ENCODE data around the gene YWHAB. TPM values are rescaled to one million over a fixed set of nuclear protein-coding genes. Genes with fewer than 3 reads are reported as not detected.
"Not testable (repeated sequence)": the region's sequence is repeated elsewhere in the genome, so short reads cannot be mapped to it uniquely, and the experiment has no call there.

YWHAB gene
- total RNA-seq, 1 experiment from 2014 or later, result 95.5 TPM

DNA sequence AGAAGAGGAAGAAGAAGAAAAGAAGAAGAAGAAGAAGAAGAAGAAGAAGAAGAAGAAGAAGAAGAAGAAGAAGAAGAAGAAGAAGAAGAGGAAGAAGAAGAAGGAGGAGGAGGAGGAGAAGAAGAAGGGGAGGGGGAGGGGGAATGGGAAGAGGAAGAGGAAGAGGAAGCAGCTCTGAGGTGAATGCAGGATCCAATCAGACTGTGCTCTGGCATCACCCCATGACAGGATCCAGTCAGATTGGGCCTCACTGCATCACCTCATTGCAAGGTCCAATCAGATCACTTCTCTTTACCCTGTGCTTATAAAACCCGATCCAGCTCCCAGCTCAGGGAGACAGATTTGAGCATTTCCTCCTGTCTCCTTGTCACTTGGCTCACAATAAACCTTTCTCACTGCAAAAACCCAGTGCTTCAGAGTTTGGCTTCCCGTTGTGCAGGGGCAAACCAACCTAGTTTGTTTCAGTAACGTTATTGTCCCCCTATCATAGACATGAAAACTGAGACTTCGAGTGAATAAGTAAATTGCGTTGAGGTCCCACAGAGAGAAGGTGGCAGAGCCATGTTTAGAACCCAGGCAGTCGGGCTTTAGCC, 28.6 kb upstream of the YWHAB start:
- Histone ChIP-seq H3K4me1 (replicated peaks) (peaks cover 7% of the 10 kb centered on the region), H3K4me3 (no peak overlapping the region), H3K27me3 (replicated peaks) (peaks cover 6% of the 10 kb centered on the region; the same call in 1 of the 2 replicates), H3K27ac (no peak overlapping the region), H3K9me3 (replicated peaks) (no peaks in the 10 kb centered on the region), H3K36me3 (no peaks in the 10 kb centered on the region)
- DNase-seq (ENCODE audit: low read depth in 1 of 2, low spot score in 2 of 2), result no peak

DNA sequence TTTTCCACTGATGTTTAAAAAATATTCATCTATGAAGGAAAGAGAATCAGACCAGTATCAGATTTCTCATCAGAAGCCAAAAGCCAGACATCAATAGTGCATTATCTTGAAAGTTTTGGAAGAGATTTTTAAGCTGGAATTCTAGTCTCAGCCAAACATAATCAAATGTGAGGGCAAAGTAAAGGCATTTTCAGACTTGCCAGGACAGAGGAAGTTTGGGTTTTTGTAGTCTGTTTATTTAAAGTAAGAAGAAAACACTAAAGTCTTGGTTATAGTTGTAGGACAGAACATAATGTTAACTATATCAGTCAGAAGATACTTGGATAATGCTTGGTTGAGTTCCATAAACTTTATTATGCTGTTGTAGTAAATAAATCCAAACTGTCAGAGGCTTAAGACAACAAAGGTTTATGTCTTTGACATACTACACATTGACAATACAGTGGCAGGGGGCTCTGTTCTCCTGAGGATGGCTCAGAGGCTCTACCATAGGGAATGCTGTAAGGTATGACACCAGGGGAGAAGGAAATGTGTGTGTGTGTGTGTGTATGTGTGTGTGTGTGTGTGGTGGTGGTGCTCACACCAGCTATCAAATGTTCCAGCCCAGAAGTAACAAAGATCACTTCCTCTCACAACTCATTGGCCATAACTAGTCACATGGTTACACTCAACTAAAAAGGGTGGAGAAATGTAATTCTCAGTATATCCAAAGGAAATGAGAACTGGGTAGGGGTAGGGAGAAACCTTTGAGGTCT, 26.7 kb upstream of the YWHAB start:
- H3K36me3 ChIP-seq, result no peaks in the 10 kb centered on the region
- no peak overlapping the region for H3K4me3 ChIP-seq
- DNase-seq (ENCODE audit: low read depth in 1 of 2, low spot score in 2 of 2), result no peak
- no peak overlapping the region for H3K27ac ChIP-seq
- H3K9me3 ChIP-seq (replicated peaks), result no peaks in the 10 kb centered on the region
- peaks cover 3% of the 10 kb centered on the region; the same call in 1 of the 2 replicates for H3K27me3 ChIP-seq (replicated peaks)
- peaks cover 11% of the 10 kb centered on the region for H3K4me1 ChIP-seq (replicated peaks)

DNA sequence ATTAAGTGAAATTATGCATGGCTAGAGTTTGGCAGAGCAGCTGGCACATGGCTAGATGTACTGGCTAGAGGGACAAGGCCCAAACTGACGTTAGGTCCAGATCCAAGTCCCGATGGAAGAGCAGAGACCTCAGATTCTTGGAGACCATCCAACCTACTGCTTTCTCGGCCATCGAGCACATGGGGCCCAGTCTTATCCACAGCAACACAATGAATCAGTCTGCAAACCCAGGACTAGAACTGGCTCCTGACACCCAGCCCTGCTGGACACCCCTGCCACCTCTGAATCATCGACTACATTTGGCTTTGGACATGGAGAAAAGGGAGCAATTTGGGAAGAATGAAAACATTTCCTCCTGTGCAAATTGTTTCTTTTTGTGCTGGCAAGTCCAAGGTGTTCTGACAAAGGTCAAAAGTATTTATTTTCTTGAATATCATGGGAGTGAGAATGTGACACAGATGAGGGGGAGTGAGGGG, 23.9 kb upstream of the YWHAB start:
- Histone ChIP-seq H3K4me1 (replicated peaks) (peaks cover 11% of the 10 kb centered on the region), H3K27ac (no peak overlapping the region), H3K36me3 (no peaks in the 10 kb centered on the region)

DNA sequence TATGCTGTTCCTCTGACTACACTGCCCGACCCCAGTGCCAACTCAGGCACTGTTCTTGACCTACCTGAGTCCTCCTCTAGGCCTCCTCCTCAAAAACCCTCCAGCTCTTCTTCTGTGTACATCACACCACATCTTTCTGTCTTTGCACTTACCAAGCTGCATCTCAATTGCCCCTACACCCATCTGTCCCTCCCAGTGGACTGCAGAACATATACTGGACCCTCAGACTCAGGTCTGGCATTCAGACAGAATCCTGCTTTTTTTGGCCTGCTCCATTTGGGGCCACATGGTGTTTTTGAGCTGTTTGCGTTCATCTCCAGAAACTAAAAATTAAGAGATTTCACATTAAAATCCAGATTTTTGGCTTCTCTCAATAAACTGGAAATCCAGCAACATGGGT, 23.2 kb upstream of the YWHAB start:
- no peak overlapping the region for H3K4me3 ChIP-seq
- peaks cover 15% of the 10 kb centered on the region for H3K4me1 ChIP-seq (replicated peaks)
- no peaks in the 10 kb centered on the region for H3K36me3 ChIP-seq
- no peaks in the 10 kb centered on the region for H3K27me3 ChIP-seq (replicated peaks)
- H3K9me3 ChIP-seq (replicated peaks), result no peaks in the 10 kb centered on the region
- DNase-seq (ENCODE audit: low read depth in 1 of 2, low spot score in 2 of 2), result no peak
- H3K27ac ChIP-seq, result no peak overlapping the region

More for the DNA sequence above, 23.9 kb upstream of the YWHAB start:
- Histone ChIP-seq H3K9me3 (replicated peaks) (no peaks in the 10 kb centered on the region), H3K4me3 (no peak overlapping the region), H3K27me3 (replicated peaks) (no peaks in the 10 kb centered on the region)
- DNase-seq (ENCODE audit: low read depth in 1 of 2, low spot score in 2 of 2), result peak; percentile 41 to 48

- H3K9me3 ChIP-seq (replicated peaks); H3K4me3 ChIP-seq; H3K27ac ChIP-seq; H3K36me3 ChIP-seq; DNase-seq (ENCODE audit: low read depth in 1 of 2, low spot score in 2 of 2); H3K27me3 ChIP-seq (replicated peaks): not testable (repeated sequence)
- peaks cover 15% of the 10 kb centered on the region for H3K4me1 ChIP-seq (replicated peaks)
Measured at GRCh38 chr20:44863365-44864084, 22.0 kb upstream of the YWHAB start.

DNA sequence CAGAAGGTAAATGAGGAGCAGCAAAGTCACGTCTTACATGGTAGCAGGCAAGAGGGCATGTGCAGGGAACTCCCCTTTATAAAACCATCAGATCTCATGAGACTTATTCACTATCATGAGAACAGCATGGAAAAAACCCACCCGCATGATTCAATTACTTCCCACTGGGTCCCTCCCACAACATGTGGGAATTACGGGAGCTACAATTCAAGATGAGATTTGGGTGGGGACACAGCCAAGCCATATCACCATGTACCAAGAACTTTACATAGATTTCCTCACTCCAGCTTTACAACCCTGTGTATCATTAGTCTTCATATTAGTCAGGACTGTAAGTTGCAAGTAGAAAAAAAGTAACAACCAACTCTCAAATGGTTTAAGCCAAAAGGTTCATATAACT, 21.0 kb upstream of the YWHAB start:
- Histone ChIP-seq H3K27me3 (replicated peaks) (peaks cover 16% of the 10 kb centered on the region), H3K4me1 (replicated peaks) (peaks cover 15% of the 10 kb centered on the region)
- not testable (repeated sequence) for DNase-seq (ENCODE audit: low read depth in 1 of 2, low spot score in 2 of 2); H3K27ac ChIP-seq; H3K9me3 ChIP-seq (replicated peaks); H3K4me3 ChIP-seq; H3K36me3 ChIP-seq

- H3K4me1 ChIP-seq (replicated peaks), result peaks cover 9% of the 10 kb centered on the region
- H3K36me3 ChIP-seq, result no peaks in the 10 kb centered on the region
- H3K27ac ChIP-seq, result no peak overlapping the region
- DNase-seq (ENCODE audit: low read depth in 1 of 2, low spot score in 2 of 2), result no peak
- peaks cover 16% of the 10 kb centered on the region for H3K27me3 ChIP-seq (replicated peaks)
- no peaks in the 10 kb centered on the region for H3K9me3 ChIP-seq (replicated peaks)
- no peak overlapping the region for H3K4me3 ChIP-seq
Measured at GRCh38 chr20:44866703-44867335, 18.7 kb upstream of the YWHAB start.

DNA sequence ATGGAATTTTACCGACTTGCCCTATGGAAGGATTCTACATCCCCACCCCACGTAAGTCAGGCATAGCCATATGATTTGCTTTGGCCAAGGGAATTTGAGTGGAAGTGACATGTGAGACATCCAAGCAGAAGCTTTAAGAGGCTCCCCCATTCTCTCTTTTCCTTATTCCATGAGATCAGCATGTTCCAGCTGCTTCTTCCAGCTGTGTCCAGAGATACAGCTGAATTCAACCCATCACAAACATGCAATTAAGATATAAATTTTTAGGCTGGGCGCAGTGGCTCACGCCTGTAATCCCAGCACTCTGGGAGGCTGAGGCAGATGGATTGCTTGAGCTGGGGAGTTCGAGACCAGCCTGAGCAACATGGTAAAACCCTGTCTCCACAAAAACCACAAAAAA, 16.0 kb upstream of the YWHAB start:
- no peak overlapping the region for H3K27ac ChIP-seq
- no peak for DNase-seq (ENCODE audit: low read depth in 1 of 2, low spot score in 2 of 2)
- peaks cover 16% of the 10 kb centered on the region for H3K27me3 ChIP-seq (replicated peaks)
- H3K9me3 ChIP-seq (replicated peaks), result no peaks in the 10 kb centered on the region
- no peaks in the 10 kb centered on the region for H3K36me3 ChIP-seq
- H3K4me3 ChIP-seq, result no peak overlapping the region
- H3K4me1 ChIP-seq (replicated peaks), result 0 out of 2 replicates have a peak, but pooled peaks cover 4% of the 10 kb centered on the region

DNA sequence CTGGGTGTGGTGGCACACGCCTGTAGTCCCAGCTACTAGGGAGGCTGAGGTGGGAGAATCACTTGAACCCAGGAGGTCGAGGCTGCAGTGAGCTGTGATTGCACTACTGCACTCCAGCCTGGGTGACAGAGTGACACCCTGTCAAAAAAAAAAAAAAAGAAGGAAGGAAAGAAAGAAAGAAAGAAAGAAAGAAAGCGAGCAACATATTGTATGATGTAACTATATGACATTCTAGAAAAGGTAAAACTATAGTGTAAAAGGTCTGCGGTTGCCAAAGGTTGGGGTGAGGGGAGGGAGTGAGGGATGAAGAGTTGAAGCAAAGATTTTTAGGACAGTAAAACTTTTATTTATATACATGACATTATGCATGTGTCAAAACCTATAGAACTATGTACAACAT, 3.1 kb upstream of the YWHAB start:
- DNase-seq (ENCODE audit: low read depth in 1 of 2, low spot score in 2 of 2); H3K27ac ChIP-seq; H3K4me3 ChIP-seq; H3K9me3 ChIP-seq (replicated peaks): not testable (repeated sequence)
- Histone ChIP-seq H3K27me3 (replicated peaks) (peaks cover 12% of the 10 kb centered on the region), H3K36me3 (peaks cover 16% of the 10 kb centered on the region), H3K4me1 (replicated peaks) (peaks cover 12% of the 10 kb centered on the region)

DNA sequence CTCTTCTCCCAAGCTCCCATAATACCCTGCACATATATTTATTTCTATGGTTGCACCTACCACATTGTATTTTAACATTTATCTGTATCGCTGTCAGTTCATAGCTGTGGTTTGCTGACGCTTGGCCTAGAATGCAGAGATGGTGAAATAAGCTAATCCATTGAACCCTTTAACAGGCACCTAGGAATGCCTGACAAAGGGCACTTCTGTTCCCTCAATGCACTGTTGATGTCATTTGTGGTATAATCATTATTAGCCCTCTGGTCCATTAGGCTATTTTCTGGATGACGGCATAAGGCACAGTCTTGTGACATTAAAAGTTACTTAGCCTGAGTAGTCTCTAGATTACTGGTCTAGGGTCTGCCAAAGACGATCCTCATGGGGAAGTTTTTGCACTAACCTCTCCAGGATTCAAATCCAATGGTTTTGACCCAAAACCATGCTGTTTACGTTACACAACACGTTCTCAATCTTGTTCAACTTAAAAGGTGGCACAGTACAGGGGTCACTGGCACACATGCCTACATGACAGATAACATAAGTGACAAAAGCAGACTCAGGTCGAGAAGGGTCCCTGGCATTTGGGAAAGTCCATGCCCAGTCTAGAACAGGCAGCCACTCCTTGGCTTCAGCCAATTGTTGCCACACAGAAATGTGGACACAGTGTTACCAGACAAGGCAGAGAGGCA, 2.1 kb upstream of the YWHAB start:
- peaks cover 6% of the 10 kb centered on the region for H3K27me3 ChIP-seq (replicated peaks)
- no peak for DNase-seq (ENCODE audit: low read depth in 1 of 2, low spot score in 2 of 2)
- H3K9me3 ChIP-seq (replicated peaks), result no peaks in the 10 kb centered on the region
- H3K4me1 ChIP-seq (replicated peaks), result peaks cover 15% of the 10 kb centered on the region
- H3K27ac ChIP-seq, result no peak overlapping the region
- H3K4me3 ChIP-seq, result no peak overlapping the region
- H3K36me3 ChIP-seq, result peaks cover 26% of the 10 kb centered on the region

DNA sequence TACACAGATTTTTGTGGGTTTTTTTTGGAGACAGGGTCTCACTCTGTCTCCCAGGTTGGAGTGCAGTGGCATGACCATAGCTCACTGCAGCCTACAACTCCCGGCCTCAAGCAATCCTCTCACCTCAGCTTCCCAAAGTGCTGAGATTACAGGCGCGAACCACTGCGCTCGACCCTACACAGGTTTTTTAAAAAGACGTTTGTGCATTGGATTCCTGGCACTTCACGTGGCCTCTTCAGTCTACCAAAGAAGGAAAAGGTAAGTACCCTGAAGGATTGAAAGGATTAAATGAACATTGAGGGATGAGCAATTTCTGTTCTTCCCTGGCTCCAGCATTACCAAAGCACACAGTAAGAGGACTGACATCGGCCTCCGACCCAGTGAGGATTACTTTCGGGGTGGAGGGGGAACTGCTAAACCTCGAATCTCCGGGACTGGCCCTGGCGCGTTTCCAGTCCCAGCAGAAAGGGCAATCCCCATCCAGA, 556 bp upstream of the YWHAB start:
- no peak overlapping the region for H3K27ac ChIP-seq
- DNase-seq (ENCODE audit: low read depth in 1 of 2, low spot score in 2 of 2), result no peak

DNA sequence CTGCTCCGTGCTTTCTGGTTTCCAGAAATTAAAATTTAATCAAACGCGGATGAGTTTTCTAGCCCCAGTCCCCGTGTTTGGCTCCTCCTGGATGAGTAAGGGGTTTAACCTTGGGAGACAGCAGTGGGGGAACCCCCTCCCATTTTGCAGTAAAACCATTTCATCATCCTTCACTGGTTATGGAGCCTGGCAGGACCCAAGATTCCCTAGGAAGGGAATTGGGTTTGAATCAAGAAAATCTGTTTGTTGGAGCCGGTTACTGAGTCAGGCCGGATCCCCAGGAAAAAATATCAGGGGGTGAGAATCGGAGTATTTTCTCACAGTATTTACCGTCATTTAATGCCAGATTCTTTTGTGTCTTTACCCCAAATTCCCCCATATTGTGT, 754 bp downstream of the YWHAB start:
- DNase-seq (ENCODE audit: low read depth in 1 of 2, low spot score in 2 of 2), result no peak

More for the DNA sequence above, 556 bp upstream of the YWHAB start:
- Histone ChIP-seq H3K4me1 (replicated peaks) (peaks cover 15% of the 10 kb centered on the region), H3K4me3 (peak overlapping the region; percentile 93), H3K9me3 (replicated peaks) (no peaks in the 10 kb centered on the region), H3K27me3 (replicated peaks) (no peaks in the 10 kb centered on the region), H3K36me3 (peaks cover 42% of the 10 kb centered on the region)

GRCh38 chr20:44886828-44887227, 1.3 kb downstream of the YWHAB start:
- Histone ChIP-seq H3K9me3 (replicated peaks) (no peaks in the 10 kb centered on the region), H3K4me1 (replicated peaks) (peaks cover 15% of the 10 kb centered on the region), H3K4me3 (peak overlapping the region; percentile 93), H3K27me3 (replicated peaks) (no peaks in the 10 kb centered on the region), H3K27ac (no peak overlapping the region), H3K36me3 (peaks cover 55% of the 10 kb centered on the region)
- no peak for DNase-seq (ENCODE audit: low read depth in 1 of 2, low spot score in 2 of 2)

More for the DNA sequence above, 754 bp downstream of the YWHAB start:
- Histone ChIP-seq H3K27me3 (replicated peaks) (no peaks in the 10 kb centered on the region), H3K4me1 (replicated peaks) (peaks cover 15% of the 10 kb centered on the region), H3K4me3 (peak overlapping the region; percentile 93), H3K27ac (peak overlapping the region; percentile 86), H3K9me3 (replicated peaks) (no peaks in the 10 kb centered on the region), H3K36me3 (peaks cover 50% of the 10 kb centered on the region)

All from SJSA1 (cell line).